A673 (cell line): ENCODE results near the gene KRTAP10-10.

ENCODE experiments used
- EZH2 ChIP-seq: fragments of 200-600 bp; sonication (generic); IDR thresholded peaks from 2 replicates; pipeline ENCODE4 v1.6.1; 2017; ENCODE audit warnings: borderline replicate concordance, low read depth, mild to moderate bottlenecking, mixed read lengths, antibody characterized with exemption, low read length; ENCODE audit not compliant: poor library complexity, severe bottlenecking
- TF ChIP-seq, protein P1 (sequence below): fragments of 300-800, 200-600 bp; sonication (generic); conservative IDR thresholded peaks from 2 replicates; pipeline ENCODE4 v1.5.1; 2017; ENCODE audit warnings: low read depth, mild to moderate bottlenecking, antibody characterized with exemption, low read length, moderate library complexity, mixed read lengths

DNA sequence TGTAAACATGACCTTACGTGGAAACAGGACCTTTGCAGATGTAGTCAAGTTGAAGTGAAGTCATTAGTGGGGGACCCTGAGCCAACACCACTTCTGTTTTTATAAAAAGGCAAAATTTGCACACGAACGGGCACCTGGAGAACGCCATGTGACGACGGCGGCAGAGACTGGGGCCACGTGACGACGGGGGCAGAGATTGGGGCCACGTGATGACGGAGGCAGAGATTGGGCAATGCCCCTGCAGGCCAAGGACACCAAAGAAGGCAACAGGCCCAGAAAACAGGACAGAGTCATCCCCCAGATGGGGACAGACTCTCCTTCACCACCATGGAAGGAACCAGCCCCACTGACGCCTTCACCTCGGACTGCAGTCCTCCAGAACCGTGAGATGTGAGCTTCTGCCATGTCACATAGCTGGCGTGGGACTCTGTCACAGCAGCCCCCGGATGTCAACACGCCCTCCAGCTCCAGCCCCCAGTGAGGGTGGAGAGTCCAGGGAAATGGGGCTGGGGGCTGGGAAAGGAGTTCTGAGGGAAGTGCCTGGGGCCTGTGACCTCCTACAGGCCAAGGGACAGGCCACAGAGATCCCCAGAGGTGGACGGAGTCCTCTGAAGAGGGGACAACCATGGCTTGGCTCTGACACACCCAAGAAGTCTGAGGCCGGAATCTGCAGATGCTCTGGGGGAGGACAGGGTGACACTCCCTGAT lies 13.3 kb downstream of the KRTAP10-10 start:
- TF ChIP-seq, protein P1, sequence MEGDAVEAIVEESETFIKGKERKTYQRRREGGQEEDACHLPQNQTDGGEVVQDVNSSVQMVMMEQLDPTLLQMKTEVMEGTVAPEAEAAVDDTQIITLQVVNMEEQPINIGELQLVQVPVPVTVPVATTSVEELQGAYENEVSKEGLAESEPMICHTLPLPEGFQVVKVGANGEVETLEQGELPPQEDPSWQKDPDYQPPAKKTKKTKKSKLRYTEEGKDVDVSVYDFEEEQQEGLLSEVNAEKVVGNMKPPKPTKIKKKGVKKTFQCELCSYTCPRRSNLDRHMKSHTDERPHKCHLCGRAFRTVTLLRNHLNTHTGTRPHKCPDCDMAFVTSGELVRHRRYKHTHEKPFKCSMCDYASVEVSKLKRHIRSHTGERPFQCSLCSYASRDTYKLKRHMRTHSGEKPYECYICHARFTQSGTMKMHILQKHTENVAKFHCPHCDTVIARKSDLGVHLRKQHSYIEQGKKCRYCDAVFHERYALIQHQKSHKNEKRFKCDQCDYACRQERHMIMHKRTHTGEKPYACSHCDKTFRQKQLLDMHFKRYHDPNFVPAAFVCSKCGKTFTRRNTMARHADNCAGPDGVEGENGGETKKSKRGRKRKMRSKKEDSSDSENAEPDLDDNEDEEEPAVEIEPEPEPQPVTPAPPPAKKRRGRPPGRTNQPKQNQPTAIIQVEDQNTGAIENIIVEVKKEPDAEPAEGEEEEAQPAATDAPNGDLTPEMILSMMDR, result no peak
- TF ChIP-seq EZH2, result no peak
